Measurements from ENCODE around the gene WFIKKN1. TPM values are rescaled to one million over a fixed set of nuclear protein-coding genes. Genes with fewer than 3 reads are reported as not detected.

WFIKKN1 gene, protein sequence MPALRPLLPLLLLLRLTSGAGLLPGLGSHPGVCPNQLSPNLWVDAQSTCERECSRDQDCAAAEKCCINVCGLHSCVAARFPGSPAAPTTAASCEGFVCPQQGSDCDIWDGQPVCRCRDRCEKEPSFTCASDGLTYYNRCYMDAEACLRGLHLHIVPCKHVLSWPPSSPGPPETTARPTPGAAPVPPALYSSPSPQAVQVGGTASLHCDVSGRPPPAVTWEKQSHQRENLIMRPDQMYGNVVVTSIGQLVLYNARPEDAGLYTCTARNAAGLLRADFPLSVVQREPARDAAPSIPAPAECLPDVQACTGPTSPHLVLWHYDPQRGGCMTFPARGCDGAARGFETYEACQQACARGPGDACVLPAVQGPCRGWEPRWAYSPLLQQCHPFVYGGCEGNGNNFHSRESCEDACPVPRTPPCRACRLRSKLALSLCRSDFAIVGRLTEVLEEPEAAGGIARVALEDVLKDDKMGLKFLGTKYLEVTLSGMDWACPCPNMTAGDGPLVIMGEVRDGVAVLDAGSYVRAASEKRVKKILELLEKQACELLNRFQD
- total RNA-seq (2022; extraction: Qiagen RNA extraction), result 0.10 to 0.22 TPM (median 0.17 TPM) in 5 replicates

DNA sequence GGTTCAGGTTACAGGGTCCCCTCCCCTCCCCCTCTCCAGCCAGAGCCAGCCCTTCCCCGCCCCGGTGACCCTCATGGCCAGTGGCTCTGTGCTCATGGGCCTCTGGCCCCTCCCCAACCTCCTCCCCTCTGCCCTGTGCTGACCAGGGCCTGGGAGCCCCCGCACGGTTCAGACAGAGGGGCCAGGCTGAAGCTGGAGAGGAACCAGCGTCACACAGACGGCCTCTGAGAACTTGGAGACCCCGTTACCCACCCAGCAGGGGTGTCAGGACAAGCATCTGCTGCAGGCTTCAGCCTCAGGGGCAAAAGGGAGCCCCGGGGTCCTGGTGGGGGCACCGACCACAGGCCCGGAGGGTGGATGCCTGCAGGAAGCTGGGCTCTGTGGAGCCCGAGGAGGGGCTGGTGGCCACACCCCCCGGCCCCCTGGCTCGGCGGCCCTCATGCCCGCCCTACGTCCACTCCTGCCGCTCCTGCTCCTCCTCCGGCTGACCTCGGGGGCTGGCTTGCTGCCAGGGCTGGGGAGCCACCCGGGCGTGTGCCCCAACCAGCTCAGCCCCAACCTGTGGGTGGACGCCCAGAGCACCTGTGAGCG, at the start of gene WFIKKN1:
Gene WFIKKN1 (plus strand): TSS at position 171 of the 591 bp plus-strand sequence. CDS start 269 bp downstream, at position 440.

DNA sequence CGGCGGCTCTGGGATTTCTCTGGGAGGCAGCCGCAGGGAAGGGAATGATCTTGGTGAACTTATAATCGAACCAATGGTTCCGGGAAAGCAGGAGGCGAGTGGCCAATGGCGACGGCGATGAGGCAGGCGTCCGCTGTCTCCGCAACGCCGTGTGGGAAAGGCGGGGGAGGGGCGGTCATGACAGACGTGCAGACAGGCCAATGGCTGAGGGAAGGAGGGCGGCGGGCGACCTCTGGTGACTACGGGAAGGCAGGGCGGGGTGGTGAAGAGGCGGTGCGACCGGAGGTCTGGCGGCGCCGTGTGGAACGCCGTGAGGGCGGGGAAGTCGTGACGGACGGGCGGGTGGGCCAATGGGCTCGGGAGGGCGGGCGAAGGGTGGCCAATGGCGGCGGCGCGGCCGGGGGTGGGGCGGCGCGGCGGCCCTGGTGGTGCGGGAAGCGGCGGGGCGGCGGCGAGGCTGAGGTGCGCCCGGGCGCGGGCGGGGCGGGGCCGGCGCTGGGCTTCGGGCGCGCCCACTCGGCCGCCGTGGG, 41.1 kb upstream of the WFIKKN1 start, which contains the start of gene RAB40C:
Gene RAB40C (plus strand): TSS at position 409 of the 530 bp plus-strand sequence. CDS start 226 bp downstream, outside the sequence.

DNA sequence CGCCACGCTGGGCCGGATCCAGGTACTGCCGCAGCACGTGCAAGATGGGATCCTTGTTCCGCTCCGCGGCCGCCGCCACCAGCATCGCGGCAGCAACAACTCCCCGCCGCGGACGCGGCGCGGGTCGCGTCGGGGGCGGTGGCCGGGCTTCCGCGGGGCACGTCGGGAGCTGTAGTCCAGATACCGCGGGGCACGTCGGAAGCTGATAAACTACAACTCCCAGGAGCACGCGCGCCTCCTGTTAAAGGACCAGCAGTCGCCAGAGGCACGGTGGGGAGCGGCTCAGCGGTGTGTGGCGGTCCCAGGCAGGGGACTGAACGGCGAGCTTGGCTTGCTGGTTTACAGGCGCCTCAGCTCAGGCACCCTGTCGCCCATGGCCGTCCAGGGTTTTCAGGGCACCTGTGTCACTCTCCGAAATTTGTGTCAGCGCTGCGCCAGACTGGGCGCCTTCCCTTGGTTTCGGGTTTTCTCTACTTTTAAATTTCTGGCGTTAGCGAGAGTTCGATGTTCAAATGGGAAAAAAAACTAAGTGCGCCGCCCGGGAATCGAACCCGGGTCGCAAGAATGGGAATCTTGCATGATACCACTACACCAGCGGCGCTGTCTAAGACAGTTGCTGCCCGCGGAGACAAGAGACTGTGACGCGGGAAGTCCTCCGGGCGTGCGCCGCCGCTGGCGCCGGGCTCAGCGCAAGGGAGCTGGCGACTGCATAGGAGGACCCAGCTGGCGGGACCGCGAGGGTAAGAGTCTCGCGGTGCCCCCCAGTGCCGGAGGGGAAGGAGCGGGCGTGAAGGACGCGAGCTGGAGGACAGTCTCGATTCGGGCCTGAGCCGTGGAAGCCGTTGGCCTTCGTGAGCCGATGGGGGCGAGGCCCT, 5.7 kb downstream of the WFIKKN1 start, which contains the start of gene METTL26:
Gene METTL26 (minus strand): TSS at position 100 of the 875 bp plus-strand sequence. CDS start 15 bp downstream, at position 85.

DNA sequence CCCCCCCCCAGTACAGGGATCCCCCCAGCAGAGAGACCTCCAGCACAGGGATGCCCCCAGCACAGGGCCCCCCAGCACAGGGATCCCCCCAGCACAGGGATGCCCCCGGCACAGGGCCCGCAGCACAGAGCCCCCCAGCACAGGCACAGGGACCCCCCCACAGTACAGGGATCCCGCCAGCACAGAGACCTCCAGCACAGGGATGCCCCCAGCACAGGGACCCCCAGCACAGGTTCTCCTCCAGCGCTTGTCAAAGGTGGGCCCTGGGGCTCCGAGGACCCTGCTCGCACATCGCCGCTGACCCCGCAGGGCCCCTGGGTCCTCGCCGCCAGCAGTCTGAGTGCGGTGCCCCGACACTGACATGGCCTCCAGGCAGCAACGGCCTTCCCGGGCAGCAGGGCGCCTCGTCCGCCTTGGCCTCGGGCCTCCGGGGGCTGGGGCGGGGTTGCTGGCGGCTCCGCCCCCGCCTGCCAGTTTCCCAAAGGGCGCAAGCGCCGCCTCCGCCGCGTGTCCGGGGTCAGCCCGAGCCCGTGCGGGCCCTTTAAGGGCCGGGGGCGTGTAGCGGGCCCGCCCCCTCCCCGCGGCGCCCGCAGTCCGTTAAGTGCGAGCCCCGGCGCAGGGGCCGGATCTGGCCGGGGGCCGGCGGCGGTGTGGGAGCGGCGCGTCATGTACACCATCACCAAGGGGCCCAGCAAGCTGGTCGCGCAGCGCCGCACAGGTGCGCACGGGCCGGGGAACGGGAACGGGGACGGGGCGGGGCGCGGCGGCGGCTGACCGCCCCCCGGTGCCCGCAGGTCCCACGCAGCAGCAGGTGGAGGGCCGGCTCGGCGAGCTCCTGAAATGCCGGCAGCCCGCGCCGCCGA, 10.8 kb downstream of the WFIKKN1 start, which contains the start of gene MCRIP2:
Gene MCRIP2 (plus strand): TSS at position 503 of the 863 bp plus-strand sequence. CDS start 164 bp downstream, at position 667.

DNA sequence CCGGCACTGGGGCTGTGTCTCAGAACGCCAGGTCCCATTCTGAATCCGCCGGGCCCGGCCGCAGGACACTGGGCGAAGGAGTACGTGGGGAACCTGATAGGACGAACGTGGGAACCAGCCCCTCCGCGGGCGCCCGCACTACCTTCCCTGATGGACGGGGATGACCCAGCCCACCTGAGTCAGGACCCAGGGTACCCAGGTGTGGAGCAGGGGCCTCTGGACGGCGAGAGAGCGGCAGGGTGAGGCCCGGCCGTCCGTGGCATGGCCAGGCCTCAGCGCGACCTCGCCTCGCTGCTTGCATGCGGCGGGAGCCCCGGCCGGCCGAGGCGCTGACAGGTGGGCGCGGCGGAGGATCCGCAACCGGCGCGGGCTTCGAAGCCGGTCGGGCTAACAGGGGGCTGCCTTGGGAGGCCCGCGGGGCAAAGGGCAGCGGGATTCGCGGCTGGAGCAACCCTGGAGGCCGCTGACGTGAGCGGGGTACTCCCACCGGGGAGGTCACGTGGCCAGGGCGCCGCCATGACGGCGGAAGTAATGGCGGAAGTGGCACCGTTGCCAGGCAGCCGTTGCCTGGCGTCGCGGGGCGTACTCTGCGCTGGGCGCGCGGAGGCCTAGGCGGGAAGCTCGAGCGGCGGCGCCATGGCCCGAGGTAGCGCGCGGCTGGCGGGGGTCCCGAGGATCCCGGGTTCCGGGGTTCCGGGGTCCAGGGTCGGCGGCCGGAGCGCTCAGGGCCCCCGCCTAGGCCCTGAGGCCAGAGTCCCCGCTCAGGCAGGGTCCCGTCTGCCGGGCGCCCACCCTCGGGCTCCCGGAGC, 18.2 kb downstream of the WFIKKN1 start, which contains the start of gene WDR90:
Gene WDR90 (plus strand): TSS at position 585 of the 809 bp plus-strand sequence. CDS start 52 bp downstream, at position 637.

DNA sequence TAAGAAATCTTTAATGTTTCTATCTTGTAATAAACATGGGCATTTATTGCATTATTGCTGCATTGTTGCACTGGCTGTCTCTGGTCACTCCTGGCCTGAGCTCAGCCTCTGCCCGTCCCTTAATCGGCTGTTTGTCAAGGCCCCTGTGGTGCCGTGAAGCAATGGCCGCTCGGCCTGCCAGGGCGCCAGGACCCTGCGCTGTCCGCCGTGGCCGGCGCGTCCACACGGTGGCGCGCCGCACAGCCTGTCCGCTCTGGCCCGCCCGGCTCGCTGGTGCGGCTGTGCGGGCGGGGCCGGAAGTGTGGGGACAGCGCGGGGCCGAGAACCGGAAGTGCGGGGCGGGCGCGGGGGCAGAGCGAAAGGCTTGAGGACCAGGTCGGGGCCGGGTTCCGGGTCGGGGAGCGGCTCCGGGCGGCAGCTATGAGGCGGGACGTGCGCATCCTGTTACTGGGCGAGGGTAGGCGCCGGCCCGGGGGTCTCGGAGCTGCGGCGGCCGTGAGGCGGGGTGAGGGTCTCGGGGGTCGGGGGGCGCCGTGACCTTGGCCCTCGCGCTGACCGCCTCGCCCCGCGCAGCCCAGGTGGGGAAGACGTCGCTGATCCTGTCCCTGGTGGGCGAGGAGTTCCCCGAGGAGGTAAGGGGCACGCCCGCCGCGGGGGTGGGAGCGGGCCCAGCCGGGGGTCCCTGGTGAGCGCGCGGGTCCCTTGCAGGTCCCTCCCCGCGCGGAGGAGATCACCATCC, 37.2 kb downstream of the WFIKKN1 start, which contains the start of gene RHOT2:
Gene RHOT2 (plus strand): TSS at position 353 of the 739 bp plus-strand sequence. CDS start 68 bp downstream, at position 421.

DNA sequence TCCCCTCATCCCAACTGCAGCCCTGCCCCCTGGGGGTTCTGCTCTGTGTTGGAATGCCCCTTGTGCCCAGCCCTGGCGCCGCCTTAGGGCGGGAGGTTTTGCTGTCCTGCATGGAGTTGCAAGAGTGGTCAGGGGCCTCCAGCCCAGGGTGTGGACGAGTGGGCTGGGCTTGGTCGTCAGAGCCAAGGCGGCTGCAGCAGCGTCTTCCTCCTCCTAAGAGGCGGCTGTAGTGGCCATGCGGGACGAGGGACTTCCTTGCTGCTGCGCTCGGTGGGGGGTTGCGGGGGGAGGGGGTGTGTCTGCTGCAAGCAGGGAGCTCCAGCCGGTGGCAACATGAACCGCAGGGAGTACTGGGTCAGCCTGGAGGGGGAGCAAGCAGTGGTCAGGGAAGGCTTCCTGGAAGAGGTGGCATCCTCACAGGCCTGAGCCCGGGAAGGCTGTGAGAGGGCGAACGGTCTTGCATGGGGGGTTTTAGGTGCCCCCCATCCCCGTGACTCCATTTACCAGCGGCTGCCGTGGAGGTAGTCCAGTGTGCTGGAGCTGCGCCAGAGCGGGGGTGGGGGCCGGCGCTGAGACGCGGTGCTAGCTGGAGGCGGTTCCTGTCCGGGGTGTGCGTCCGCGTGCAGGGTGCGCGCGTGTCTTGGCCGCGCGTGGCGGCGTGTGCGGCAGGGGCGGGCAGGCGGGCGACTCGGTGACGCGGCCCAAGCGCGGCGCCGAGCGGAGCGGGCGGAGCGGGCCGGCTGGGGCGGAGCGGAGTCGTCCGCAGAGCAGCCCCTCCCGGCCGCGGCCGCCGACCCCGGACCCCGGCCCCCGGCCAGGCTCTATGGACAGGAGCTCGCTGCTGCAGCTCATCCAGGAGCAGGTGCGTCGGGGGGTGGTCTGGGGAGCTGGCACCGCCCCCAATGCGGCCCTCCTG, 44.4 kb downstream of the WFIKKN1 start, which contains the start of gene RHBDL1:
Gene RHBDL1 (plus strand): TSS at position 704 of the 916 bp plus-strand sequence. CDS start 120 bp downstream, at position 824.

DNA sequence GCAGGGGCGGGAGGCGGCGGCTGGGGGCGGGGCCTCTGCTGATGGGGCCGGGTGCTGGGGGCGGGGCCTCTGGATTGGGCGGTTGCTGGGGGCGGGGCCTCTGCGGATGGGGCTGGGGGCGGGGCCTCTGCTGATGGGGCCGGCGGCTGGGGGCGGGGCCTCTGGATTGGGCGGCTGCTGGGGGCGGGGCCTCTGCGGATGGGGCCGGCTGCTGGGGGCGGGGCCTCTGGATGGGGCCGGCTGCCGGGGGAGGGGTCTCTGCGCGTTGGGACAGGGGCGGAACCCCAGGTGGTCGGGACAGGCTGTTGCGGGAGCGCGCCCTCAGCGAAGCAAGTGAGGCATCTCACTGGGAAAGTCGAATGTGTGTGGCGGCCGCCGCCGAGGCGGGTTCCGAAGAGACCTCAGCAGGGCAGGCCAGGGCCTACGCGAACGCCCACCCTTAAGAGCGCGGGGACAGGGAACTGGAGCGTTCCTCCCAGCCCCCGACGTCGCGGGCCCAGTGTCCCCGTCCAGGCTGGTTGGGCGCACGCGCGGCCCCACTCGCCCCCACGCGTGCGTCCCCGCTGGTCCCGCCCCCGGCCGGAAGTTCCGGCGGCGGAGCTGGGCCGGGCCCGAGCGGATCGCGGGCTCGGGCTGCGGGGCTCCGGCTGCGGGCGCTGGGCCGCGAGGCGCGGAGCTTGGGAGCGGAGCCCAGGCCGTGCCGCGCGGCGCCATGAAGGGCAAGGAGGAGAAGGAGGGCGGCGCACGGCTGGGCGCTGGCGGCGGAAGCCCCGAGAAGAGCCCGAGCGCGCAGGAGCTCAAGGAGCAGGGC, 49.2 kb downstream of the WFIKKN1 start, which contains the start of gene STUB1:
Gene STUB1 (plus strand): TSS at position 597 of the 811 bp plus-strand sequence. CDS start 116 bp downstream, at position 713.

Other genes starting within 250 kb of the WFIKKN1 start
- 25.0 to 40.2 TPM (median 40.2 TPM) in 5 replicates for gene PGAP6, start 249.0 kb upstream of the WFIKKN1 start, total RNA-seq (2022; extraction: Qiagen RNA extraction)
- 274 to 468 TPM (median 443 TPM) in 5 replicates for gene NME4, start 233.8 kb upstream of the WFIKKN1 start, total RNA-seq (2022; extraction: Qiagen RNA extraction)
- 19.7 to 30.5 TPM (median 29.6 TPM) in 5 replicates for gene DECR2, start 229.1 kb upstream of the WFIKKN1 start, total RNA-seq (2022; extraction: Qiagen RNA extraction)
- 19.3 to 25.6 TPM (median 21.6 TPM) in 5 replicates for gene RAB11FIP3, start 205.3 kb upstream of the WFIKKN1 start, total RNA-seq (2022; extraction: Qiagen RNA extraction)
- gene CAPN15, start 103.3 kb upstream of the WFIKKN1 start, total RNA-seq (2022; extraction: Qiagen RNA extraction), result 43.1 to 85.3 TPM (median 79.8 TPM) in 5 replicates
- gene PRR35, start 70.6 kb upstream of the WFIKKN1 start, total RNA-seq (2022; extraction: Qiagen RNA extraction), result 0.11 to 0.21 TPM (median 0.16 TPM) in 5 replicates
- gene NHLRC4, start 64.0 kb upstream of the WFIKKN1 start, total RNA-seq (2022; extraction: Qiagen RNA extraction), result 0.18 to 0.31 TPM (median 0.23 TPM) in 5 replicates
- 29.7 to 46.5 TPM (median 42.0 TPM) in 5 replicates for gene PIGQ, start 61.0 kb upstream of the WFIKKN1 start, total RNA-seq (2022; extraction: Qiagen RNA extraction)
- 13.6 to 21.0 TPM (median 19.8 TPM) in 5 replicates for gene RAB40C, start 40.9 kb upstream of the WFIKKN1 start, total RNA-seq (2022; extraction: Qiagen RNA extraction)
- gene METTL26, start 5.3 kb downstream of the WFIKKN1 start, total RNA-seq (2022; extraction: Qiagen RNA extraction), result 80.2 to 152 TPM (median 145 TPM) in 5 replicates
- 18.9 to 46.8 TPM (median 43.8 TPM) in 5 replicates for gene MCRIP2, start 10.8 kb downstream of the WFIKKN1 start, total RNA-seq (2022; extraction: Qiagen RNA extraction)
- gene WDR90, start 18.4 kb downstream of the WFIKKN1 start, total RNA-seq (2022; extraction: Qiagen RNA extraction), result 15.6 to 33.0 TPM (median 31.9 TPM) in 5 replicates
- 60.9 to 107 TPM (median 100 TPM) in 5 replicates for gene RHOT2, start 37.1 kb downstream of the WFIKKN1 start, total RNA-seq (2022; extraction: Qiagen RNA extraction)
- 0.35 to 2.0 TPM (median 1.6 TPM) in 5 replicates for gene RHBDL1, start 44.7 kb downstream of the WFIKKN1 start, total RNA-seq (2022; extraction: Qiagen RNA extraction)
- 81.2 to 132 TPM (median 119 TPM) in 5 replicates for gene STUB1, start 49.4 kb downstream of the WFIKKN1 start, total RNA-seq (2022; extraction: Qiagen RNA extraction)
- 59.4 to 85.3 TPM (median 82.4 TPM) in 5 replicates for gene JMJD8, start 53.3 kb downstream of the WFIKKN1 start, total RNA-seq (2022; extraction: Qiagen RNA extraction)
- 4.4 to 6.5 TPM (median 6.0 TPM) in 5 replicates for gene WDR24, start 59.4 kb downstream of the WFIKKN1 start, total RNA-seq (2022; extraction: Qiagen RNA extraction)
- gene FBXL16, start 74.8 kb downstream of the WFIKKN1 start, total RNA-seq (2022; extraction: Qiagen RNA extraction), result 2.7 to 5.7 TPM (median 5.3 TPM) in 5 replicates
- 68.1 to 229 TPM (median 214 TPM) in 5 replicates for gene METRN, start 84.1 kb downstream of the WFIKKN1 start, total RNA-seq (2022; extraction: Qiagen RNA extraction)
- 27.8 to 63.8 TPM (median 62.1 TPM) in 5 replicates for gene ANTKMT, start 90.2 kb downstream of the WFIKKN1 start, total RNA-seq (2022; extraction: Qiagen RNA extraction)
- 3.5 to 7.1 TPM (median 6.3 TPM) in 5 replicates for gene CCDC78, start 95.5 kb downstream of the WFIKKN1 start, total RNA-seq (2022; extraction: Qiagen RNA extraction)
- 13.9 to 21.0 TPM (median 20.3 TPM) in 5 replicates for gene HAGHL, start 96.1 kb downstream of the WFIKKN1 start, total RNA-seq (2022; extraction: Qiagen RNA extraction)
- 19.6 to 27.7 TPM (median 25.6 TPM) in 5 replicates for gene CIAO3, start 110.0 kb downstream of the WFIKKN1 start, total RNA-seq (2022; extraction: Qiagen RNA extraction)
- 2.1 to 3.7 TPM (median 2.5 TPM) in 5 replicates for gene MSLN, start 129.7 kb downstream of the WFIKKN1 start, total RNA-seq (2022; extraction: Qiagen RNA extraction)
- gene RPUSD1, start 157.4 kb downstream of the WFIKKN1 start, total RNA-seq (2022; extraction: Qiagen RNA extraction), result 33.6 to 55.9 TPM (median 53.5 TPM) in 5 replicates
- gene CHTF18, start 157.6 kb downstream of the WFIKKN1 start, total RNA-seq (2022; extraction: Qiagen RNA extraction), result 15.9 to 33.5 TPM (median 29.7 TPM) in 5 replicates
- gene GNG13, start 169.7 kb downstream of the WFIKKN1 start, total RNA-seq (2022; extraction: Qiagen RNA extraction), result not detected in 5 replicates